Heart left ventricle (tissue), 13 donors: ENCODE measurements around the gene POGK.

Experiments
- CTCF ChIP-seq, 12 donors: fragments of 200-600 bp; sonication (generic) in 4 of 12; IDR thresholded peaks; one replicate each; pipeline versions ENCODE4 v1.5.0 to v1.8.0; 2018 to 2022; ENCODE audit warnings: antibody characterized with exemption in 12 of 12, mild to moderate bottlenecking in 5 of 12
- POLR2A ChIP-seq, 2 donors: fragments of 450-650 bp; IDR thresholded peaks; one replicate each; pipeline ENCODE4 v1.6.1; 2017; ENCODE audit warnings: antibody characterized with exemption in 2 of 2, mild to moderate bottlenecking in 2 of 2, moderate library complexity in 2 of 2
- donor health status: ischemic (EF 13 %, LVEDD 7.1; RV severe dilation, severe dysfunction).
- donor health status: DM: no; HTN: yes; CAD: no.
- donor health status: DM: no; HTN: no; CAD: no.
- donor health status: ischemic (EF 25% LVEDD 6.9; RV normal size, moderate dysfunction).
- donor health status: ischemic (EF 25% LVEDD 5.7; RV mildly dilated, moderate dysfunction).
- donor health status: ischemic (EF 35%, LVEDD 5.7; RV mildly dilated, moderate dysfunction).
- donor health status: nonischemic (EF 11% LVEDD 7.7; RV severe dilation, severe dysfunction).
- donor health status: DM: yes; HTN: yes; CAD: no.
- donor health status: PGD.
- donor health status: ischemic (EF 29% LVEDD 5.4; RV normal size, mild dysfunction).
- donor health status: nonischemic (EF 23%, LVEDD 6.1; RV moderate dilation, normal function).

- no peak for TF ChIP-seq CTCF (IDR thresholded peaks at IDR 0.05)
- no peak for TF ChIP-seq POLR2A (IDR thresholded peaks at IDR 0.05)
Observed at GRCh38 chr1:166884971-166885370, 45.7 kb downstream of the POGK start.
